ENCODE results near the gene PPP2R5C. TPM values are rescaled to one million over a fixed set of nuclear protein-coding genes. Genes with fewer than 3 reads are reported as not detected.

The PPP2R5C gene
- total RNA-seq, 1 experiment from 2014 or later, result 93.0 TPM

DNA sequence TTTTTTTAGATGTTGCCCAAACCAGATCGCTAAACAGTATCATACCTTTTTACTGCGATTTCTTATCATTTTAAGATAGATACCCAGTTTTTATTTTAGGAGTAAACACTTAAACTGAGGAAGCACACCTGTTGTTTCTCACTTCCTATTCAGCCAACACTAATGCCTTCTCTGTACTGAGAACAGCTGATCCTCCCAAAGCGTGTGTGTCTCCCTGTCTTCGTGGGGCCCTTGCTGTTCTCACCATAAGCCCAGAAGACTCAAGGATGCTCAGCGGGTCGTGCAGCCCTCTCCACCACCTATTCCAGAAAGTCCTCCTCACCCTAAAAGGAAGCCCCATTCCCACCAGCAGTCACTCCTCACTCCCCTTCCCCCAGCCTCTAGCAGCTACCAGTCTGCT, 14.8 kb downstream of the PPP2R5C start:
- H3K4me3 Mint-ChIP-seq, result no peak overlapping the region

More for the DNA sequence above, 14.8 kb downstream of the PPP2R5C start:
- Histone ChIP-seq H3K9me3 (ENCODE audit: control insufficient read depth, low read depth, low read length) (no peaks in the 10 kb centered on the region), H3K4me1 (ENCODE audit: insufficient read depth, low read length) (no peaks in the 10 kb centered on the region), H2BK20ac (ENCODE audit: low read depth, low read length, poor library complexity, severe bottlenecking) (no peak overlapping the region), H3K23me2 (ENCODE audit: insufficient read length, low read depth, low read length, poor library complexity, severe bottlenecking) (peaks cover 10% of the 10 kb centered on the region), H3K14ac (ENCODE audit: insufficient read depth, low read length) (no peak overlapping the region), H3K79me1 (ENCODE audit: insufficient read depth, low read depth, low read length, poor library complexity, severe bottlenecking) (no peaks in the 10 kb centered on the region), H3T11ph (ENCODE audit: low read length) (no peak overlapping the region), H3K56ac (ENCODE audit: insufficient read length, low read depth, low read length) (no peak overlapping the region), H2BK15ac (ENCODE audit: low read depth, low read length) (no peak overlapping the region), H2AK5ac (ENCODE audit: insufficient read length, low read length) (no peak overlapping the region), H4K8ac (replicated peaks; ENCODE audit: insufficient read length, low read depth, low read length) (no peak overlapping the region), H4K91ac (ENCODE audit: insufficient read length, low read depth, low read length) (no peak overlapping the region), H3K18ac (ENCODE audit: insufficient read length, low read depth, low read length) (no peak overlapping the region), H4K5ac (ENCODE audit: insufficient read length, low read depth, low read length) (no peak overlapping the region), H3K27me3 (ENCODE audit: insufficient read depth, low read length) (peaks cover 15% of the 10 kb centered on the region; the same call in 1 of the 2 replicates), H3K23ac (ENCODE audit: insufficient read length, low read depth, low read length) (no peak overlapping the region), H3K9ac (ENCODE audit: extremely low read depth, insufficient read length, low read length) (no peak overlapping the region), H3K4ac (ENCODE audit: low read depth, low read length) (no peak overlapping the region), H2BK12ac (ENCODE audit: insufficient read length, low read depth, low read length) (no peak overlapping the region), H3K4me2 (ENCODE audit: insufficient read depth, insufficient read length, low read length) (no peak overlapping the region), H4K20me1 (ENCODE audit: control insufficient read depth, insufficient read depth, insufficient read length) (no peaks in the 10 kb centered on the region), H2BK5ac (ENCODE audit: insufficient read length, low read length) (no peak overlapping the region), H2AFZ (ENCODE audit: low read length) (no peak overlapping the region), H3K79me2 (ENCODE audit: insufficient read depth, low read length) (no peaks in the 10 kb centered on the region), H2BK120ac (ENCODE audit: low read depth, low read length, poor library complexity, severe bottlenecking) (no peak overlapping the region), H3K27ac (ENCODE audit: insufficient read length, low read depth, low read length) (no peak overlapping the region)
- no peak overlapping the region; a peak in 1 of 7 replicates for H3K27ac Mint-ChIP-seq
- H3K36me3 Mint-ChIP-seq (ENCODE audit: insufficient read depth in 1 of 3, low read depth in 3 of 3), result no peaks in the 10 kb centered on the region
- no CpG with 5 or more reads among the region's 6 CpGs for WGBS (ENCODE audit: extremely low coverage, insufficient read length, low lambda C conversion rate)
- peaks cover 40% of the 10 kb centered on the region for H3K27me3 Mint-ChIP-seq (ENCODE audit: low read depth)
- no peaks in the 10 kb centered on the region; a peak in 1 of 5 replicates for H3K9me3 Mint-ChIP-seq
- H3K4me1 Mint-ChIP-seq, result peaks cover 10 to 12% of the 10 kb centered on the region in 2 experiments
- TF ChIP-seq, protein P1, sequence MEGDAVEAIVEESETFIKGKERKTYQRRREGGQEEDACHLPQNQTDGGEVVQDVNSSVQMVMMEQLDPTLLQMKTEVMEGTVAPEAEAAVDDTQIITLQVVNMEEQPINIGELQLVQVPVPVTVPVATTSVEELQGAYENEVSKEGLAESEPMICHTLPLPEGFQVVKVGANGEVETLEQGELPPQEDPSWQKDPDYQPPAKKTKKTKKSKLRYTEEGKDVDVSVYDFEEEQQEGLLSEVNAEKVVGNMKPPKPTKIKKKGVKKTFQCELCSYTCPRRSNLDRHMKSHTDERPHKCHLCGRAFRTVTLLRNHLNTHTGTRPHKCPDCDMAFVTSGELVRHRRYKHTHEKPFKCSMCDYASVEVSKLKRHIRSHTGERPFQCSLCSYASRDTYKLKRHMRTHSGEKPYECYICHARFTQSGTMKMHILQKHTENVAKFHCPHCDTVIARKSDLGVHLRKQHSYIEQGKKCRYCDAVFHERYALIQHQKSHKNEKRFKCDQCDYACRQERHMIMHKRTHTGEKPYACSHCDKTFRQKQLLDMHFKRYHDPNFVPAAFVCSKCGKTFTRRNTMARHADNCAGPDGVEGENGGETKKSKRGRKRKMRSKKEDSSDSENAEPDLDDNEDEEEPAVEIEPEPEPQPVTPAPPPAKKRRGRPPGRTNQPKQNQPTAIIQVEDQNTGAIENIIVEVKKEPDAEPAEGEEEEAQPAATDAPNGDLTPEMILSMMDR (conservative IDR thresholded peaks at IDR 0.05), result no peak
- DNase-seq, result no peak
